Choroid plexus epithelial cell (primary cell): ENCODE results near the gene PODN.

Source experiments
- DNase-seq: peaks from one replicate; pipeline ENCODE4 v3.0.0-alpha.2; 2010; ENCODE audit warnings: low read depth
- H3K4me3 ChIP-seq: 2 replicates; pipeline ENCODE4 v1.5.1; 2011; ENCODE audit warnings: low read depth, mild to moderate bottlenecking, control low read depth, low read length, moderate library complexity
- CTCF ChIP-seq: conservative IDR thresholded peaks from 2 replicates; pipeline ENCODE4 v1.5.1; 2011; ENCODE audit warnings: low read depth, mild to moderate bottlenecking, control low read depth, inconsistent platforms, low read length, moderate library complexity

Gene PODN

GRCh38 chr1:53061859-53062707, at the start of gene PODN:
Gene PODN (plus strand): TSS chr1:53062213. CDS start chr1:53069856, 7,643 bp downstream.
- peak within 1 kb of the TSS; percentile 61 for H3K4me3 ChIP-seq
- TF ChIP-seq CTCF, result no peak
- peak; percentile 33 for DNase-seq

GRCh38 chr1:53014791-53015507, 47.1 kb upstream of the PODN start:
- peak; percentile 96 for DNase-seq
- H3K4me3 ChIP-seq, result peak overlapping the region; percentile 72
- no peak for TF ChIP-seq CTCF

- TF ChIP-seq CTCF, result no peak
- DNase-seq, result no peak
- H3K4me3 ChIP-seq, result peak overlapping the region; percentile 72
These were observed 46.5 kb upstream of the PODN start for GRCh38 chr1:53015508-53015860.

GRCh38 chr1:53016705-53017104, 45.3 kb upstream of the PODN start:
- TF ChIP-seq CTCF, result no peak

GRCh38 chr1:53020588-53020987, 41.4 kb upstream of the PODN start:
- no peak for DNase-seq
- no peak for TF ChIP-seq CTCF
- H3K4me3 ChIP-seq, result no peak overlapping the region

More at GRCh38 chr1:53016705-53017104, 45.3 kb upstream of the PODN start:
- H3K4me3 ChIP-seq, result no peak overlapping the region
- DNase-seq, result peak; percentile 35

- no peak for TF ChIP-seq CTCF
- no peak for DNase-seq
- no peak overlapping the region for H3K4me3 ChIP-seq
These were observed 39.8 kb upstream of the PODN start for GRCh38 chr1:53022179-53022578.
